CD4-positive, alpha-beta T cell (primary cell): ENCODE measurements around the gene ANKS3. TPM values are rescaled to one million over a fixed set of nuclear protein-coding genes. Genes with fewer than 3 reads are reported as not detected.
A peak's percentile ranks its signal among the peaks of the same experiment; 100 is the strongest.

Experiments
- ATAC-seq: fragments of 200-7000 bp; cut with Tn5 transposase; one replicate; pipeline ENCODE4 v1.10.0; 2022; ENCODE audit warnings: mild to moderate bottlenecking; ENCODE audit not compliant: poor library complexity
- CTCF ChIA-PET: fragments of 350-600 bp; sonication (Branson Sonifier 250); formaldehyde crosslinking; loops from one replicate; lab custom pipeline; 2021; ENCODE audit warnings: antibody characterized with exemption, inconsistent platforms; lab: Charles Lee
- POLR2A ChIA-PET: fragments of 350-600 bp; sonication (Branson Sonifier 250); formaldehyde crosslinking; loops from one replicate; lab custom pipeline; 2021; ENCODE audit warnings: antibody characterized with exemption, inconsistent platforms; lab: Charles Lee
- DNase-seq, 14 experiments: peaks; one replicate each; pipeline ENCODE4 v3.0.0-alpha.2; 2013 to 2020; ENCODE audit warnings: mixed read lengths in 2 of 14
- H3K27ac ChIP-seq, 2 donors: one replicate each; pipeline versions ENCODE4 v1.5.1 to v1.7.0; 2013; ENCODE audit warnings: low read length in 2 of 2, low read depth in 1 of 2, mild to moderate bottlenecking in 1 of 2
- H3K27me3 ChIP-seq, 2 experiments: 1 replicate in 1 of 2; 2 replicates in 1 of 2; pipeline versions ENCODE4 v1.6.1 to v1.7.0; 2013; ENCODE audit warnings: low read length in 2 of 2, control low read depth in 1 of 2, mild to moderate bottlenecking in 1 of 2, moderate library complexity in 1 of 2; ENCODE audit not compliant: insufficient read depth in 2 of 2, control insufficient read depth in 1 of 2
- H3K36me3 ChIP-seq: one replicate; pipeline ENCODE4 v1.6.1; 2013; ENCODE audit warnings: low read length, control low read depth; ENCODE audit not compliant: insufficient read depth
- H3K4me1 ChIP-seq: one replicate; pipeline ENCODE4 v1.6.1; 2013; ENCODE audit warnings: low read length, control low read depth; ENCODE audit not compliant: insufficient read depth
- H3K4me3 ChIP-seq: one replicate; pipeline ENCODE4 v1.5.1; 2013; ENCODE audit warnings: mild to moderate bottlenecking, low read length, moderate library complexity
- H3K9me3 ChIP-seq, 2 experiments: 1 replicate in 1 of 2; 2 replicates in 1 of 2; pipeline versions ENCODE4 v1.6.1 to v1.7.0; 2013; ENCODE audit warnings: low read length in 2 of 2, mild to moderate bottlenecking in 2 of 2, control low read depth in 1 of 2, moderate library complexity in 1 of 2; ENCODE audit not compliant: control insufficient read depth in 1 of 2, insufficient read depth in 1 of 2
- H3K27ac Mint-ChIP-seq: one replicate; pipeline ENCODE4 v1.8.0; 2020; ENCODE audit warnings: mixed read lengths
- H3K27me3 Mint-ChIP-seq: one replicate; pipeline ENCODE4 v1.8.0; 2021; ENCODE audit warnings: mixed read lengths
- H3K36me3 Mint-ChIP-seq: one replicate; pipeline ENCODE4 v1.8.0; 2021; ENCODE audit warnings: low read depth, mixed read lengths
- H3K4me1 Mint-ChIP-seq: one replicate; pipeline ENCODE4 v1.8.0; 2021; ENCODE audit warnings: low read depth, mixed read lengths
- H3K4me3 Mint-ChIP-seq: one replicate; pipeline ENCODE4 v1.8.0; 2020; ENCODE audit warnings: mild to moderate bottlenecking, mixed read lengths
- H3K9me3 Mint-ChIP-seq: one replicate; pipeline ENCODE4 v1.8.0; 2020; ENCODE audit warnings: mixed read lengths
- CTCF ChIP-seq: fragments of 200-600 bp; IDR thresholded peaks from one replicate; pipeline ENCODE4 v1.8.0; 2022; ENCODE audit warnings: antibody characterized with exemption, mild to moderate bottlenecking
- intact Hi-C, 2 experiments: fragments of 100-400 bp; cut with DNase I in 1 of 2; cut with micrococcal nuclease in 1 of 2; formaldehyde crosslinking; loops; one replicate each; pipeline versions ENCODE4 v1.15.1 to v1.9.0; 2023 to 2025; cut with DNase I, micrococcal nuclease
- total RNA-seq, 174 experiments: library from RNA in 2 of 174; stranded (reverse) in 2 of 174; gene quantifications; one replicate each; pipeline ENCODE4 v1.2.3 and lab custom pipeline; 2021 to 2026

ANKS3 gene
- total RNA-seq, 2 experiments from 2014 or later = 13.5 TPM

GRCh38 chr16:4680673-4681470 is 53.2 kb downstream of the ANKS3 start:
- ATAC-seq (no peak), DNase-seq (no peak)
- no peaks in the 10 kb centered on the region for H3K27me3 Mint-ChIP-seq
- Histone ChIP-seq H3K27ac (no peak overlapping the region), H3K27me3 (no peaks in the 10 kb centered on the region), H3K9me3 (no peaks in the 10 kb centered on the region), H3K36me3 (peaks cover 47% of the 10 kb centered on the region), H3K4me3 (no peak overlapping the region), H3K4me1 (peaks cover 45% of the 10 kb centered on the region)
- H3K36me3 Mint-ChIP-seq = peaks cover 42% of the 10 kb centered on the region
- H3K9me3 Mint-ChIP-seq = no peaks in the 10 kb centered on the region
- intact Hi-C loops = no loop called here
- TF ChIP-seq CTCF = no peak
- H3K4me1 Mint-ChIP-seq = peaks cover 27% of the 10 kb centered on the region
- POLR2A ChIA-PET = interaction anchor here (1.2 to 2.7 kb wide), 3 partner anchors 12 to 175 kb away, joined by 3 to 10 read pairs (median 4); partner anchors contain the start of gene NUDT16L1
- H3K27ac Mint-ChIP-seq = peak overlapping the region; percentile 42
- CTCF ChIA-PET = no interaction called here
- H3K4me3 Mint-ChIP-seq = peak overlapping the region; percentile 4

- CTCF ChIA-PET = interaction anchor here (0.7 kb wide), 1 partner anchor 56 kb away, joined by 4 read pairs; the partner anchor contains the start of gene MGRN1
Observed at GRCh38 chr16:4679850-4680636, 54.0 kb downstream of the ANKS3 start.

More at GRCh38 chr16:4679850-4680636, 54.0 kb downstream of the ANKS3 start:
- Histone ChIP-seq H3K4me1 (peaks cover 54% of the 10 kb centered on the region), H3K27ac (no peak overlapping the region), H3K36me3 (peaks cover 41% of the 10 kb centered on the region), H3K4me3 (no peak overlapping the region), H3K27me3 (no peaks in the 10 kb centered on the region), H3K9me3 (no peaks in the 10 kb centered on the region)
- Mint-ChIP-seq H3K27ac (peak overlapping the region; percentile 42), H3K36me3 (peaks cover 33% of the 10 kb centered on the region), H3K4me1 (peaks cover 34% of the 10 kb centered on the region), H3K9me3 (no peaks in the 10 kb centered on the region), H3K4me3 (peak overlapping the region; percentile 30), H3K27me3 (no peaks in the 10 kb centered on the region)
- no peak for ATAC-seq
- no peak for TF ChIP-seq CTCF
- peak in 2 of 14 experiments; percentile 59 to 69 for DNase-seq
- POLR2A ChIA-PET = interaction anchor here (1.2 to 2.7 kb wide), 3 partner anchors 13 to 174 kb away, joined by 3 to 10 read pairs (median 4); partner anchors contain the start of gene NUDT16L1
- intact Hi-C loops = no loop called here
